Measurements from ENCODE around the gene ALDH8A1. TPM values are rescaled to one million over a fixed set of nuclear protein-coding genes. Genes with fewer than 3 reads are reported as not detected.

The ALDH8A1 gene
- total RNA-seq, 1 experiment from 2014 or later = 0.03 TPM

DNA sequence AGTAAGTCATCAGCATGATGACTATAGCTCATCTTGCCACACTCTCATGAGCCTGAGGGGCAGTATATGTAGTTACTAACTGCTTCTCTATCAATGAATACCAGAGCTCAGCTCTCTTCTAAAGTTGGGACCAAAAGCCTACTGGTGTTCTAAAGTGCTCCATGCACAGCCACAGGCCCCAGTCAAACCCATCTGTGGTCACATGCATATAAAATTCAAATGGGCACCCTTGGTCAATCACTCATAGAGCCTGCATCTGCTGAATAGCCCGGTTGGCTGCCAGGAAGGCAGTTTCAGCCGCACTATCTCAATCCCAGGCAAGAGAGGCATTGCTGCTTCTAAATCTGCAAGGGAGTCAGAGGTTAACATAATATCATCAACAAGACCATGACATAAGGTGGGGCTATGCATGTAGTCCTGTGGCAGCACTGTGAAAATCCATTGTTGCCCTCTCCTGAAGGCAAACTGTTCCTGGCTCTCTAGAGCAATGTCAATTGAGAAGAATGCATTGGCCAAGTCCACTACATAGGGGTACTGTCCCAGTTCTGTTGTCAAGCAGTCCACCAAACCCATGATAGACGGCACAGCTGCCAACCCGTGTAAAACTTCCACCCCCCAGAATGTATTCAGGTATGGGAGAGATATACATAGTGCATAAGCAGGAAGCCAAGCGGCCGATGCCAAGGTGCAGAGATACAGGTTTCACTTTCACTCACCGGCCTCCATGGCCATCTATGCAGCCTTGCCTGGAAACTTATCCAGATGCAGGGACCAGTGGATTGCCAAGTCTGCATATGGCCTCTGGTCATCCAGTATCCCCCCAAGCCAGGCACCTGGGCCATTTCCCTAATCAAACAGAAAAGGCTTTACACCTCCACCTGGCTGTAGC lies 76.2 kb downstream of the ALDH8A1 start:
- DNase-seq (ENCODE audit: low read depth) = no peak

DNA sequence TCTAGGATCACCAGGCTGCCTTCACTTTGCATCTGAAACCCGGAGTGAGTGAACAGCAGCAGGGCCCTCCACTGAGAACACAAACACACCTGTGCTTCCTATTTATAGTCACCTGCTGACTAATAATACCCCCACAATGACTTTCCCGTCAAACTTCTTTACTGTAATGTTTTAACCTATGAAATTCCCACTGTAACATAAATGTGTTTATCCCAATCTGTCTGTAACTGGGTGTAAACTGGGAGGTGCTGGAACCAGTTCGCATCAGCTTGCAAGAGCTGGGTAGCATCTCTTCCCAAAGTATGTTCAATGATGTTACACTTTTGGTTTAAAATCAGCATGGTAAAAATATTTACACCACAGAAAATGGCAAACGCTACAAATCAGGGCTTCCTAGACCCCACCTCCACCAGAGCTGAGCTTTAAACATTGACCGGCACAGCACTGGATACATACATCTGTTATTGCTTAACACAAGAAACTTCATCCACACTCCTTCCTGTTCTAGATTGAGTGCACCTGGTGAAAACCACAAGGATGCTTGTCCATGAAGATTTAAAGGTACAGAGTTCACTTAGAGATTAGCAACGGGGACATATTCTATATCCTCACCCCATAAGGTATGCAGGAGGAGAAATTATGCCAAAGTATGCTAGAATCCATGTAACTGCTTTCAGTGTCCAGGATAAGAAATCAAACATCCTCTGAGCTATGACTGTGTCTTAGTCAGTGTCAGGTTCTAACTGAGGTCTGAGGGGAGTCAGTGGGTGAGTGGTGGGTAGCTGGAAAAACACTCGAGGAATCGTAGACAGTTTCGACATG lies 79.0 kb downstream of the ALDH8A1 start:
- peak; percentile 15 for DNase-seq (ENCODE audit: low read depth)

DNA sequence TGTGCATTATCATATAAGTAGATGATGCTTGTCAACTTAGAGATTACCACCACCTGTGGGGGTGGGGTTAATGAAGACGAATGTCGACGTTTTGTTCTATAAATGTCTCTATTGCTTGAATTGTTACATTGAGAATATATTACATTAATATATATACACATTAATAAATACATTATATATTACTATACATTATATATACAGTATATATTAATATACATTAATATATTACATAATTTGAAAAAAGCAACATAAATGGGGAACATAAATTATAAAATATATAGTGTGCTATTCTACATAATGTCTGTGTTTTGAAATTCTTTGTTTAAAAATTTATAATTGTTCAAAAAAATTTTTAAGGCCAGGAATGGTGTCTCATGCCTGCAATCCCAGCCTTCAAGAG lies 81.1 kb downstream of the ALDH8A1 start:
- DNase-seq (ENCODE audit: low read depth) = no peak

Other genes with a start within 250 kb of the ALDH8A1 start
- gene HBS1L, start 104.7 kb upstream of the ALDH8A1 start, total RNA-seq (2014; rRNA removed; shearing (Covaris generic)) = 80.6 and 102 TPM in 2 replicates
- 0.40 TPM in 2 replicates for gene MYB, start 231.2 kb upstream of the ALDH8A1 start, total RNA-seq (2014; rRNA removed; shearing (Covaris generic))